ENCODE data around the gene KCNK16. TPM values are rescaled to one million over a fixed set of nuclear protein-coding genes. Genes with fewer than 3 reads are reported as not detected.
A peak's percentile ranks its signal among the peaks of the same experiment; 100 is the strongest.

Gene KCNK16
- total and polyA plus RNA-seq, 10 of the 15 experiments (the other 5 are each of a cell fraction or from before 2014, with no cell fraction given): not detected

DNA sequence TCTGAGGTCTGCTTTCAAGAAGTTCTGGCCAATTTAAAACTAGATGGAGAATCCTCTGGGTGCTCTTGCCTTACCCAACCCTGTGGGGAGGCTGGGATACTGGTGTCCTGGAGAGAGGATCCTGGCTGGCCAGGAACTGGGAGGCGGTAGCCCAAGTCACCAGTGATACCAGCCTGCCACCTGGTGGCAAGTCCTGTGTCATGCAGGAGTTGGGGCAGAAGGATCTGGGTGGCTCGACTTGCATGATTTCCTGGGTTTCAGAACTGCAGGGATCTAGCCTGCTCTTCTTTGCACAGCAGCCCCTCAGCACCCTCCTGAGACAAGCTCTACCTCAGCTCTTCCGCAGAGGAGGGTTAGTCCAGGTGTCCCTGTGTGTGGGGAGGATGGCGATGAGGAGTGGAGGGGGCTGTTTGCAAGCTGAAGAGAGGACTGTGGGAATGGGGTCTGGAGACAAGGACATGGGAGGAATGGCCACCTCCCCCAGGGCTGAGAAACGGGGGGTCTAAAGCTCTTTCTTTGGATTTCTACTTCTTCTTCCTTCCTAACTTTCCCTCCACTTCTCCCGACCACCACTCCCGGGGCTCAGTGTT, 12.5 kb downstream of the KCNK16 start:
- no peak overlapping the region for H3K9ac ChIP-seq (ENCODE audit: control insufficient read depth, insufficient read depth, low read length)
- POLR2A ChIA-PET: no interaction called here
- TF ChIP-seq CHD2 (IDR thresholded peaks at IDR 0.05; ENCODE audit: borderline replicate concordance, low read depth, low read length) (no peak), SMC3 (IDR thresholded peaks at IDR 0.05; ENCODE audit: borderline replicate concordance, low read length) (peak; percentile 90), TBL1XR1 (IDR thresholded peaks at IDR 0.05; ENCODE audit: low read depth, low read length) (no peak), YY1 (IDR thresholded peaks at IDR 0.05; ENCODE audit: low read depth, low read length) (0 out of 2 replicates have a peak, but pooled peaks have one; percentile 36), ZNF207 (IDR thresholded peaks at IDR 0.05; ENCODE audit: borderline replicate concordance) (0 out of 2 replicates have a peak, but pooled peaks have one; percentile 45), RELA (IDR thresholded peaks at IDR 0.05; ENCODE audit: borderline replicate concordance, partially characterized antibody) (peak; percentile 23), IRF4 (IDR thresholded peaks at IDR 0.05; ENCODE audit: low read depth, low read length) (0 out of 2 replicates have a peak, but pooled peaks have one; percentile 52), RAD21 (IDR thresholded peaks at IDR 0.05; ENCODE audit: insufficient read depth, low read depth, low read length) (peak; percentile 87)
- TF ChIP-seq, protein P1, sequence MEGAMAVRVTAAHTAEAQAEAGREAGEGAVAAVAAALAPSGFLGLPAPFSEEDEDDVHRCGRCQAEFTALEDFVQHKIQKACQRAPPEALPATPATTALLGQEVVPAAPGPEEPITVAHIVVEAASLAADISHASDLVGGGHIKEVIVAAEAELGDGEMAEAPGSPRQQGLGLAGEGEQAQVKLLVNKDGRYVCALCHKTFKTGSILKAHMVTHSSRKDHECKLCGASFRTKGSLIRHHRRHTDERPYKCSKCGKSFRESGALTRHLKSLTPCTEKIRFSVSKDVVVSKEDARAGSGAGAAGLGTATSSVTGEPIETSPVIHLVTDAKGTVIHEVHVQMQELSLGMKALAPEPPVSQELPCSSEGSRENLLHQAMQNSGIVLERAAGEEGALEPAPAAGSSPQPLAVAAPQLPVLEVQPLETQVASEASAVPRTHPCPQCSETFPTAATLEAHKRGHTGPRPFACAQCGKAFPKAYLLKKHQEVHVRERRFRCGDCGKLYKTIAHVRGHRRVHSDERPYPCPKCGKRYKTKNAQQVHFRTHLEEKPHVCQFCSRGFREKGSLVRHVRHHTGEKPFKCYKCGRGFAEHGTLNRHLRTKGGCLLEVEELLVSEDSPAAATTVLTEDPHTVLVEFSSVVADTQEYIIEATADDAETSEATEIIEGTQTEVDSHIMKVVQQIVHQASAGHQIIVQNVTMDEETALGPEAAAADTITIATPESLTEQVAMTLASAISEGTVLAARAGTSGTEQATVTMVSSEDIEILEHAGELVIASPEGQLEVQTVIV (IDR thresholded peaks at IDR 0.05; ENCODE audit: borderline replicate concordance, partially characterized antibody): no peak
- TF ChIP-seq, protein P2, sequence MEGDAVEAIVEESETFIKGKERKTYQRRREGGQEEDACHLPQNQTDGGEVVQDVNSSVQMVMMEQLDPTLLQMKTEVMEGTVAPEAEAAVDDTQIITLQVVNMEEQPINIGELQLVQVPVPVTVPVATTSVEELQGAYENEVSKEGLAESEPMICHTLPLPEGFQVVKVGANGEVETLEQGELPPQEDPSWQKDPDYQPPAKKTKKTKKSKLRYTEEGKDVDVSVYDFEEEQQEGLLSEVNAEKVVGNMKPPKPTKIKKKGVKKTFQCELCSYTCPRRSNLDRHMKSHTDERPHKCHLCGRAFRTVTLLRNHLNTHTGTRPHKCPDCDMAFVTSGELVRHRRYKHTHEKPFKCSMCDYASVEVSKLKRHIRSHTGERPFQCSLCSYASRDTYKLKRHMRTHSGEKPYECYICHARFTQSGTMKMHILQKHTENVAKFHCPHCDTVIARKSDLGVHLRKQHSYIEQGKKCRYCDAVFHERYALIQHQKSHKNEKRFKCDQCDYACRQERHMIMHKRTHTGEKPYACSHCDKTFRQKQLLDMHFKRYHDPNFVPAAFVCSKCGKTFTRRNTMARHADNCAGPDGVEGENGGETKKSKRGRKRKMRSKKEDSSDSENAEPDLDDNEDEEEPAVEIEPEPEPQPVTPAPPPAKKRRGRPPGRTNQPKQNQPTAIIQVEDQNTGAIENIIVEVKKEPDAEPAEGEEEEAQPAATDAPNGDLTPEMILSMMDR (IDR thresholded peaks at IDR 0.05 in 2 of 3, conservative IDR thresholded peaks at IDR 0.05 in 1 of 3; ENCODE audit: control insufficient read depth in 2 of 3, extremely low read depth in 1 of 3, insufficient read depth in 1 of 3, low read depth in 3 of 3, low read length in 3 of 3): peak; percentile 89 to 92 (median 91)
- H3K36me3 ChIP-seq (ENCODE audit: control insufficient read depth in 2 of 2, insufficient read depth in 2 of 2, low read length in 1 of 2): no peaks in the 10 kb centered on the region
- whole genome bisulfite sequencing (ENCODE audit: insufficient coverage, insufficient replicate concordance, low lambda C conversion rate, missing lambda C conversion rate): 18% methylated on average over 7 of the region's 7 CpGs
- no peak overlapping the region for H3K4me2 ChIP-seq (ENCODE audit: control insufficient read depth, insufficient read depth)
- intact Hi-C loops (cut with micrococcal nuclease; ENCODE audit: unreplicated experiment) (no loop called here), in situ Hi-C loops (cut with MboI) (no loop called here)
- FAIRE-seq (peak; percentile 92), ATAC-seq (peak; percentile 88), DNase-seq (ENCODE audit: low read depth, low spot score) (no peak)
- no peaks in the 10 kb centered on the region for H4K20me1 ChIP-seq (ENCODE audit: control insufficient read depth, insufficient read depth)
- no peaks in the 10 kb centered on the region for H3K9me3 ChIP-seq (replicated peaks; ENCODE audit: control insufficient read depth, insufficient read depth, low read length)
- H3K79me2 ChIP-seq (ENCODE audit: control insufficient read depth, insufficient read depth, low read length): no peaks in the 10 kb centered on the region
- H3K4me1 ChIP-seq (ENCODE audit: control insufficient read depth, insufficient read depth, low read length): no peaks in the 10 kb centered on the region
- RAD21 ChIA-PET (ENCODE audit: unreplicated experiment): interaction anchor here (0.6 to 2.3 kb wide), 9 partner anchors 10 to 437 kb away, joined by 3 to 17 read pairs (median 3); no protein-coding TSS in a partner anchor
- CTCF ChIA-PET: interaction anchor here (0.7 to 6.6 kb wide), 24 partner anchors 10 to 518 kb away, joined by 3 to 73 read pairs (median 4); no protein-coding TSS in a partner anchor
- no peak overlapping the region for H2AFZ ChIP-seq (ENCODE audit: control insufficient read depth, low read depth, low read length)
- no peak overlapping the region for H3K4me3 ChIP-seq
- SMC1A ChIA-PET (ENCODE audit: uncharacterized antibody, unreplicated experiment): interaction anchor here (0.8 to 2.1 kb wide), 8 partner anchors 12 to 313 kb away, joined by 3 to 9 read pairs (median 4); partner anchors contain the start of gene KCNK16
- H3K27ac ChIP-seq (ENCODE audit: control insufficient read depth, insufficient read depth): no peak overlapping the region
- H3K27me3 ChIP-seq (replicated peaks in 1 of 2; ENCODE audit: control insufficient read depth in 2 of 2, insufficient read depth in 2 of 2, low read length in 1 of 2): peaks cover 9 to 14% of the 10 kb centered on the region in 2 experiments
- no TSS peak for BruUV-seq (replicated peaks)

Measured in GM12878 (cell line).